GM10248 (cell line): ENCODE data around the gene CCER1.
"Not testable (repeated sequence)": the region's sequence is repeated elsewhere in the genome, so short reads cannot be mapped to it uniquely, and the experiment has no call there.

Experiments
- CTCF ChIA-PET: fragments of 300-600 bp; sonication (Branson Sonifier 250); formaldehyde crosslinking; extraction: SDS; loops from one replicate; lab custom pipeline; 2021; ENCODE audit warnings: antibody characterized with exemption; lab: Yijun Ruan, JAX
- POLR2A ChIA-PET: fragments of 350-650 bp; sonication (Branson Sonifier 250); formaldehyde crosslinking; extraction: SDS; loops from one replicate; lab custom pipeline; 2020; ENCODE audit warnings: antibody characterized with exemption; lab: Yijun Ruan, JAX
- DNase-seq: peaks from one replicate; pipeline ENCODE4 v3.0.0; 2012; ENCODE audit errors: extremely low spot score
- TF ChIP-seq, protein P1 (sequence below): IDR thresholded peaks from 2 replicates; pipeline ENCODE4 v1.5.1; 2012; ENCODE audit warnings: mild to moderate bottlenecking, low read depth; ENCODE audit errors: extremely low read depth, missing control alignments, control extremely low read depth

Gene CCER1

DNA sequence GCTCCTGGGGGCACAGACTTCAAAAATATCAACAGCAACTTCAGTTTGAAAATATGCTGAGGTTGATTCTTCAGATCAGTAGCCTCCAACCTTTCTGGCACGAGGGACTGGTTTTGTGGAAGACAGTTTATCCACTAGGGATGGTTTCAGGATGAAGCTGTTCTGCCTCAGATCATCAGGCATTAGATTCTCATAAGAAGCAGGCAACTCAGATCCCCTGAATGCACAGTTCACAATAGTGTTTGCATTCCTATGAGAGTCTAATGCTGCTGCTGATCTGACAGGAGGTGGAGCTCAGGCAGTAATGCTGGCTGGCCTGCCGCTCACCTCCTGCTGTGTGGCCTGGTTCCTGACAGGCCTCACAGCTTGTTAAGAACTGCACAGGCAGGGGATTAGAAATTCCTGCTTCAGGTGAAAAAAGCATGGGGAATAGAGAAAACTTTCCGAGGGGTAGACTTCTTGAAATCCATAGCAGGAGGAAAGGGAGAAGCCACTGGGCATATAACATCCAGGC lies 37.0 kb upstream of the CCER1 start:
- no peak for DNase-seq
- ChIA-PET POLR2A (no interaction called here), CTCF (interaction anchor here (1.2 to 1.5 kb wide), 3 partner anchors 8 to 12 kb away, joined by 3 to 4 read pairs (median 3); partner anchors contain the start of gene EPYC)
- TF ChIP-seq, protein P1, sequence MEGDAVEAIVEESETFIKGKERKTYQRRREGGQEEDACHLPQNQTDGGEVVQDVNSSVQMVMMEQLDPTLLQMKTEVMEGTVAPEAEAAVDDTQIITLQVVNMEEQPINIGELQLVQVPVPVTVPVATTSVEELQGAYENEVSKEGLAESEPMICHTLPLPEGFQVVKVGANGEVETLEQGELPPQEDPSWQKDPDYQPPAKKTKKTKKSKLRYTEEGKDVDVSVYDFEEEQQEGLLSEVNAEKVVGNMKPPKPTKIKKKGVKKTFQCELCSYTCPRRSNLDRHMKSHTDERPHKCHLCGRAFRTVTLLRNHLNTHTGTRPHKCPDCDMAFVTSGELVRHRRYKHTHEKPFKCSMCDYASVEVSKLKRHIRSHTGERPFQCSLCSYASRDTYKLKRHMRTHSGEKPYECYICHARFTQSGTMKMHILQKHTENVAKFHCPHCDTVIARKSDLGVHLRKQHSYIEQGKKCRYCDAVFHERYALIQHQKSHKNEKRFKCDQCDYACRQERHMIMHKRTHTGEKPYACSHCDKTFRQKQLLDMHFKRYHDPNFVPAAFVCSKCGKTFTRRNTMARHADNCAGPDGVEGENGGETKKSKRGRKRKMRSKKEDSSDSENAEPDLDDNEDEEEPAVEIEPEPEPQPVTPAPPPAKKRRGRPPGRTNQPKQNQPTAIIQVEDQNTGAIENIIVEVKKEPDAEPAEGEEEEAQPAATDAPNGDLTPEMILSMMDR, result no peak

DNA sequence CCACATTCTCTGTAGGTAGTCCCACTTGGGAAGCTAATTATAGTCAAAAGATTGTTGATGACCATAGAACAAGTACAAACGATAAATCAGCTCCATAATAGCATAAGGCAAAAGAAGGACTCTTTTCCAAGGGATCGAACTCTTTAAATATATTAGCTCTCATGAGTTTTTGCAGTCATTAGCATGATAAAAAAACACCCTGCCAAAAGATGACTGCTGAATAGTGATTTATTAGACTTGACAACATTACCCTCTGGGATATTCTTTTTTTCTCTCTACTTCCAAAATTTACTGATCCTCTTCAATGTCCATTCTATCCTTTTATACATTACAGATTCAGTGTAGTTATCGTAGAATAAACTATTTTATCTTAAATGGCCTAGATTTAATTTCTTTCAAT lies 35.6 kb upstream of the CCER1 start:
- TF ChIP-seq, protein P1, result no peak
- ChIA-PET CTCF (interaction anchor here (1.1 to 2.9 kb wide), 2 partner anchors 13 to 118 kb away, joined by 3 to 7 read pairs; no protein-coding TSS in a partner anchor), POLR2A (no interaction called here)
- DNase-seq, result no peak

DNA sequence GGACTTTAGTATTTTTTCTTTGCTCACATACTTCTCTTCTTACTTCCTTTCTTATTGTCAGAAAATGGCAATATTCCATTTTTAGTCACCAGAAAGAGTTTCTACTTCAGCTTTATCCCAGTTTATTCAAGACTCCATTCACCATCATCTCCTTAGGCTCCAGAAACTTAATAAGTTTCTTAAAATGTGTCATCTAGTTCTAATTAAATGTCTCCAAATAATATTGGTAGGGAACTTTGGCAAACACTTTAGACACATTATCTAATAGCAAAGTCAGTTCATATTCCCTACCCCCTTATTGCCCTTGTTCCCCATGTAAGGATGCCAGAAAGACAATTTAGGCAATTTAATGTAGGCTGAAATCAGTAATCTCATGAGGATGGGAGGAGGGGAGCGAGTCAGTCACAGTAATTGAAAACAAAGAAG lies 34.7 kb upstream of the CCER1 start:
- no peak for DNase-seq
- ChIA-PET CTCF (interaction anchor here (1.1 to 2.9 kb wide), 2 partner anchors 12 to 119 kb away, joined by 3 to 7 read pairs; no protein-coding TSS in a partner anchor), POLR2A (no interaction called here)
- TF ChIP-seq, protein P1, result no peak

DNA sequence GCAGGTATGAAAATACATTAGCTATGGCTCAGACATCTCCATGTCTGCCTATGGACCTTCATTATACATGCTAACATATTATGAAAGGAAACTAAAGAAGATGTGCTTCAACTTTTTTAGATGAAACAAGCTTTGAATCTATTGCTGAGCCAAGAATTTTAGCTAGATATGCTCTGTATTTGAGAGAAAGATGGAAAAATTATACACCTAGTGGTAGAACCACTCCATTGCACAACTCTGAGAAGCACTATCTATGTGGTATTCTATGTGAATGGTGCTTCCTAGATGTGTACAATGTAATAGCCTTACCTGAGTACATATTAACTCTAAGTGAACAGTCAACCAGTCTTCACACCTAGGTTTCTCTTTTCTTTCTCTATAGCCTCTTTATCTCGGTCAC lies 32.5 kb upstream of the CCER1 start:
- CTCF ChIA-PET, result interaction anchor here (1.3 to 2.3 kb wide), 7 partner anchors 8 to 121 kb away, joined by 3 to 7 read pairs (median 5); no protein-coding TSS in a partner anchor
- DNase-seq, result no peak
- POLR2A ChIA-PET, result no interaction called here
- TF ChIP-seq, protein P1, result no peak

DNA sequence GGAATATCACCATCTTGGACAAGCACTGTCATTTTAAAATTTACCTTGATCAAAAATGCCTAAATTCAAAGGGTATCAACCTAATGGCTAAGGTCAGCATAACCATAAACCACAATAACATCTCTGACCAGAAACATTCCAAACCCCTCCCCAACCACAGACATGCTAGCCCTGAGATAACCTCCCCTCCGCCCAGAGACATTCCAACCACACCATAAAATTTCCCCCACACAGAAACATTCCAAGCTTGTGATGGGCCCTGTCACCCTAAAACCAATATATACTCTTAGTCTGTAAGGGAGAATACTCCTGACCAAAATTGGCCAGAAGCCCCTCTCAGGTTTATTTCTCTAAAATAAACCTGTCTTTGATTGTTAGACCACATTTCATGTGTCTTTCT lies 32.1 kb upstream of the CCER1 start:
- no peak for DNase-seq
- TF ChIP-seq, protein P1, result no peak
- ChIA-PET POLR2A (no interaction called here), CTCF (interaction anchor here (0.7 to 2.3 kb wide), 6 partner anchors 8 to 368 kb away, joined by 3 to 7 read pairs (median 5); no protein-coding TSS in a partner anchor)

DNA sequence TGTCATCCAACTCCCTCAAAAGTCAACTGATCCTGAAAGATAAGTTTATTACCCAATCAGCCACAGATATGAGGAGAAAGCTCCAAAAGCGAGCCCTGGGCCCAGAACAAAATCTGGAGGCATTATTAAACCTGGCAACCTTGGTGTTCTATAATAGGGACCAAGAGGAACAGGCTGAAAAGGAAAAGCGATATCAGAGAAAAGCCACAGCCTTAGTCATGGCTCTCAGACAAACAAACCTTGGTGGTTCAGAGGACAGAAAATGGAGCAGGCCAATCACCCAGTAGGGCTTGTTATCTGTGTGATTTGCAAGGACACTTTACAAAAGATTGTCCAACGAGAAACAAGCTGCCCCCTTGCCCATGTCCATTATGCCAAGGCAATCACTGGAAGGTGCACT lies 30.4 kb upstream of the CCER1 start:
- POLR2A ChIA-PET, DNase-seq: not testable (repeated sequence)
- CTCF ChIA-PET, result interaction anchor here (1.1 to 2.3 kb wide), 3 partner anchors 10 to 127 kb away, joined by 3 to 6 read pairs (median 4); no protein-coding TSS in a partner anchor

DNA sequence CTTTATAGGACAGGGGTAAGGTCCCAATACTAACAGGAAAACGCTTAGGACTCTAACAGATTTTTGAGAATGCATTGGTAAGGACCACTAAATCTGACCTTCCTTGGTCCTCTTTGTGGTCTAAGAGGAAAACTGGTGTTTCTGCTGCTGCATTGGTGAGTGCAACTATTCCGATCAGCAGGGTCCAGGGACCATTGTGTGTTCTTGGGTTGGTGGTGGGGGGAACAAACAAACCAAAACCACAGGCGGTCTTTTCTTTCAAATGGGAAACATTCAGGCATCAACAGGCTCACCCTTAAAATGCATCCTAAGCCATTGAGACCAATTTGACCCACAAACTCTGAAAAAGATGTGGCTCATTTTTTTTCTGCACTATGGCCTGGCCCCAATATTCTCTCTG lies 29.1 kb upstream of the CCER1 start:
- CTCF ChIA-PET, result interaction anchor here (1.4 to 1.7 kb wide), 2 partner anchors 9 kb away, joined by 4 read pairs; no protein-coding TSS in a partner anchor
- no peak for DNase-seq
- TF ChIP-seq, protein P1, result no peak
- POLR2A ChIA-PET, result no interaction called here
